ENCODE results near the gene ZNF587. TPM values are rescaled to one million over a fixed set of nuclear protein-coding genes. Genes with fewer than 3 reads are reported as not detected.

ZNF587 gene
- total RNA-seq, 1 experiment from 2014 or later: 16.3 TPM

DNA sequence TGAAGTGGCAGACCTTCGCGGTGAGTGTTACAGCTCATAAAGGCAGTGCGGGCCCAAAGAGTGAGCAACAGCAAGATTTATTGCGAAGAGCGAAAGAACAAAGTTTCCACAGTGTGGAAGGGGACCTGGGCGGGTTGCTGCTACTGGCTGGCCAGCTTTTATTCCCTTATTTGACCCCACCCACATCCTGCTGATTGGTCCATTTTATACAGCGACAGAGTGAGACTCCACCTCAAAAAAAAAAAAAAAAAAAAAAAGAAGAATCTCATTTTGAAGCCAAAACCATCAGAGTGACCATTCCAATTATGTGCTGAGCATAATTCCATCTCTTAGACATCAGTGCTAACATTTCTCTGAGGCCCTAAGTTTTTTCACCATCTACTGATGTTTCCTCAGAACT, 33.0 kb upstream of the ZNF587 start:
- intact Hi-C loops (cut with micrococcal nuclease): loop anchor here (10.0 kb wide), 2 partner anchors 182 to 338 kb away; partner anchors contain the start of genes ZNF211 and ZNF329

DNA sequence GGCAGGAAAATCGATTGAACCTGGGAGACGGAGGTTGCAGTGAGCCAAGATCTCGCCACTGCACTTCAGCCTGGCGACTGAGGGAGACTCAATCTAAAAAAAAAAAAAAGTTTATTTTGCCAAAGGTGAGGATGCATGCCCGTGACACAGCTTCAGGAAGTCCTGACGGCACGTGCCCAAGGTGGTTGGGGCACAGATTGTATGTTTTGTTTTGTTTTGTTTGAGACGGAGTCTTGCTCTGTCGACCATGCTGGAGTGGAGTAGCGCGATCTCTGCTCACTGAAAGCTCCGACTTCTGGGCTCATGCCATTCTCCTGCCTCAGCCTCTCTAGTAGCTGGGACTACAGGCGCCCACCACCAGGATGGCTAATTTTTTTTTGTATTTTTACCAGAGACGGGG, 31.7 kb upstream of the ZNF587 start:
- Histone ChIP-seq H3K4me3 (ENCODE audit: low read length) (no peak overlapping the region), H2AFZ (ENCODE audit: low read length) (no peak overlapping the region), H4K20me1 (ENCODE audit: low read length) (peaks cover 1% of the 10 kb centered on the region; the same call in 1 of the 2 replicates), H3K36me3 (ENCODE audit: low read depth, low read length) (peaks cover 8% of the 10 kb centered on the region), H3K79me2 (ENCODE audit: low read length) (peaks cover 55% of the 10 kb centered on the region), H3K27ac (ENCODE audit: low read length) (no peak overlapping the region), H3K4me1 (ENCODE audit: insufficient read depth, low read length) (peaks cover 21% of the 10 kb centered on the region), H3F3A (ENCODE audit: low read length, unreplicated experiment) (no peaks in the 10 kb centered on the region), H3K9me3 (ENCODE audit: low read length) (no peaks in the 10 kb centered on the region), H3K4me2 (ENCODE audit: low read length) (no peak overlapping the region), H3K27me3 (ENCODE audit: low read length) (no peaks in the 10 kb centered on the region), H3K9ac (ENCODE audit: low read length) (no peak overlapping the region), H3K9me2 (replicated peaks; ENCODE audit: low read length) (no peaks in the 10 kb centered on the region)
- DNase-seq: no peak
- POLR2A ChIA-PET (ENCODE audit: unreplicated experiment): no interaction called here
- TF ChIP-seq, protein P1, sequence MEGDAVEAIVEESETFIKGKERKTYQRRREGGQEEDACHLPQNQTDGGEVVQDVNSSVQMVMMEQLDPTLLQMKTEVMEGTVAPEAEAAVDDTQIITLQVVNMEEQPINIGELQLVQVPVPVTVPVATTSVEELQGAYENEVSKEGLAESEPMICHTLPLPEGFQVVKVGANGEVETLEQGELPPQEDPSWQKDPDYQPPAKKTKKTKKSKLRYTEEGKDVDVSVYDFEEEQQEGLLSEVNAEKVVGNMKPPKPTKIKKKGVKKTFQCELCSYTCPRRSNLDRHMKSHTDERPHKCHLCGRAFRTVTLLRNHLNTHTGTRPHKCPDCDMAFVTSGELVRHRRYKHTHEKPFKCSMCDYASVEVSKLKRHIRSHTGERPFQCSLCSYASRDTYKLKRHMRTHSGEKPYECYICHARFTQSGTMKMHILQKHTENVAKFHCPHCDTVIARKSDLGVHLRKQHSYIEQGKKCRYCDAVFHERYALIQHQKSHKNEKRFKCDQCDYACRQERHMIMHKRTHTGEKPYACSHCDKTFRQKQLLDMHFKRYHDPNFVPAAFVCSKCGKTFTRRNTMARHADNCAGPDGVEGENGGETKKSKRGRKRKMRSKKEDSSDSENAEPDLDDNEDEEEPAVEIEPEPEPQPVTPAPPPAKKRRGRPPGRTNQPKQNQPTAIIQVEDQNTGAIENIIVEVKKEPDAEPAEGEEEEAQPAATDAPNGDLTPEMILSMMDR (conservative IDR thresholded peaks at IDR 0.05; ENCODE audit: low read depth, low read length): no peak
- TF ChIP-seq EZH2phosphoT487 (IDR thresholded peaks at IDR 0.05; ENCODE audit: borderline replicate concordance, low read length): no peak
- TF ChIP-seq EZH2 (IDR thresholded peaks at IDR 0.05; ENCODE audit: low read length, unreplicated experiment): no peak
- intact Hi-C loops (cut with micrococcal nuclease): loop anchor here (10.0 kb wide), 2 partner anchors 183 to 337 kb away; partner anchors contain the start of genes ZNF211 and ZNF329
- CTCF ChIA-PET: no interaction called here
- ATAC-seq: no peak
- BruUV-seq (replicated peaks): no TSS peak

More for the DNA sequence above, 33.0 kb upstream of the ZNF587 start:
- no TSS peak for BruUV-seq (replicated peaks)
- Histone ChIP-seq H3K79me2 (ENCODE audit: low read length) (peaks cover 53% of the 10 kb centered on the region), H4K20me1 (ENCODE audit: low read length) (no peaks in the 10 kb centered on the region), H3K9me3 (ENCODE audit: low read length) (no peaks in the 10 kb centered on the region), H2AFZ (ENCODE audit: low read length) (no peak overlapping the region), H3K4me3 (ENCODE audit: low read length) (no peak overlapping the region), H3K9ac (ENCODE audit: low read length) (no peak overlapping the region), H3K4me2 (ENCODE audit: low read length) (no peak overlapping the region), H3K27me3 (ENCODE audit: low read length) (no peaks in the 10 kb centered on the region), H3K27ac (ENCODE audit: low read length) (no peak overlapping the region), H3K4me1 (ENCODE audit: insufficient read depth, low read length) (peaks cover 17% of the 10 kb centered on the region), H3K9me2 (replicated peaks; ENCODE audit: low read length) (no peaks in the 10 kb centered on the region), H3K36me3 (ENCODE audit: low read depth, low read length) (peaks cover 5% of the 10 kb centered on the region), H3F3A (ENCODE audit: low read length, unreplicated experiment) (no peaks in the 10 kb centered on the region)
- DNase-seq: no peak
- CTCF ChIA-PET: no interaction called here
- ATAC-seq: no peak
- no peak for TF ChIP-seq EZH2phosphoT487 (IDR thresholded peaks at IDR 0.05; ENCODE audit: borderline replicate concordance, low read length)
- TF ChIP-seq, protein P1 (conservative IDR thresholded peaks at IDR 0.05; ENCODE audit: low read depth, low read length): no peak
- TF ChIP-seq EZH2 (IDR thresholded peaks at IDR 0.05; ENCODE audit: low read length, unreplicated experiment): no peak
- POLR2A ChIA-PET (ENCODE audit: unreplicated experiment): no interaction called here

DNA sequence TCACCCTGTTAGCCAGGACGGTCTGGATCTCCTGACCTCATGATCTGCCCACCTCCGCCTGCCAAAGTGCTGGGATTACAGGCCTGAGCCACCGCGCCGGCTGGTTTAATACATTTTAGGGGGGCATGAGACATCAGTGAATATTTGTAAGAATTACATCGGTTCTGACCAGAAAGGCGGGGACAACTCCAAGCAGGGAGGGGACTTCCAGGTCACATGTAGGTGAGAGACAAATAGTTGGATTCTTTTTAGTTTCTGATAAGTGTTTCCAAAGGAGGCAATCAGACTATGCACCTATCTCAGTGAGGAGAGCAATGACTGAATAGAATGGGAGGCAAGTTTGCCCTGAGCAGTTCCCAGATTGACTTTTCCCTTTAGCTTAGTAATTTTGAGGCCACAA, 31.3 kb upstream of the ZNF587 start:
- no peaks in the 10 kb centered on the region for H3F3A ChIP-seq (ENCODE audit: low read length, unreplicated experiment)
- H3K9ac ChIP-seq (ENCODE audit: low read length): no peak overlapping the region
- H3K27me3 ChIP-seq (ENCODE audit: low read length): no peaks in the 10 kb centered on the region
- no peak for ATAC-seq
- H3K9me2 ChIP-seq (replicated peaks; ENCODE audit: low read length): no peaks in the 10 kb centered on the region
- no peak for DNase-seq
- H2AFZ ChIP-seq (ENCODE audit: low read length): 0 out of 2 replicates have a peak overlapping the region, but pooled peaks have one; percentile 74
- H3K79me2 ChIP-seq (ENCODE audit: low read length): peaks cover 56% of the 10 kb centered on the region
- peaks cover 5% of the 10 kb centered on the region; the same call in 1 of the 2 replicates for H4K20me1 ChIP-seq (ENCODE audit: low read length)
- peaks cover 21% of the 10 kb centered on the region for H3K4me1 ChIP-seq (ENCODE audit: insufficient read depth, low read length)
- H3K4me3 ChIP-seq (ENCODE audit: low read length): no peak overlapping the region
- intact Hi-C loops (cut with micrococcal nuclease): loop anchor here (10.0 kb wide), 2 partner anchors 184 to 336 kb away; partner anchors contain the start of genes ZNF211 and ZNF329
- H3K9me3 ChIP-seq (ENCODE audit: low read length): no peaks in the 10 kb centered on the region
- TF ChIP-seq EZH2phosphoT487 (IDR thresholded peaks at IDR 0.05; ENCODE audit: borderline replicate concordance, low read length) (no peak), EZH2 (IDR thresholded peaks at IDR 0.05; ENCODE audit: low read length, unreplicated experiment) (no peak)
- TF ChIP-seq, protein P1 (conservative IDR thresholded peaks at IDR 0.05; ENCODE audit: low read depth, low read length): no peak
- no TSS peak for BruUV-seq (replicated peaks)
- CTCF ChIA-PET: no interaction called here
- peak overlapping the region; percentile 87; the same call in 1 of the 2 replicates for H3K4me2 ChIP-seq (ENCODE audit: low read length)
- peaks cover 12% of the 10 kb centered on the region for H3K36me3 ChIP-seq (ENCODE audit: low read depth, low read length)
- no peak overlapping the region for H3K27ac ChIP-seq (ENCODE audit: low read length)
- POLR2A ChIA-PET (ENCODE audit: unreplicated experiment): no interaction called here
